ENCODE measurements around the gene SMAD4.

- TF ChIP-seq, protein P1, sequence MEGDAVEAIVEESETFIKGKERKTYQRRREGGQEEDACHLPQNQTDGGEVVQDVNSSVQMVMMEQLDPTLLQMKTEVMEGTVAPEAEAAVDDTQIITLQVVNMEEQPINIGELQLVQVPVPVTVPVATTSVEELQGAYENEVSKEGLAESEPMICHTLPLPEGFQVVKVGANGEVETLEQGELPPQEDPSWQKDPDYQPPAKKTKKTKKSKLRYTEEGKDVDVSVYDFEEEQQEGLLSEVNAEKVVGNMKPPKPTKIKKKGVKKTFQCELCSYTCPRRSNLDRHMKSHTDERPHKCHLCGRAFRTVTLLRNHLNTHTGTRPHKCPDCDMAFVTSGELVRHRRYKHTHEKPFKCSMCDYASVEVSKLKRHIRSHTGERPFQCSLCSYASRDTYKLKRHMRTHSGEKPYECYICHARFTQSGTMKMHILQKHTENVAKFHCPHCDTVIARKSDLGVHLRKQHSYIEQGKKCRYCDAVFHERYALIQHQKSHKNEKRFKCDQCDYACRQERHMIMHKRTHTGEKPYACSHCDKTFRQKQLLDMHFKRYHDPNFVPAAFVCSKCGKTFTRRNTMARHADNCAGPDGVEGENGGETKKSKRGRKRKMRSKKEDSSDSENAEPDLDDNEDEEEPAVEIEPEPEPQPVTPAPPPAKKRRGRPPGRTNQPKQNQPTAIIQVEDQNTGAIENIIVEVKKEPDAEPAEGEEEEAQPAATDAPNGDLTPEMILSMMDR (IDR thresholded peaks at IDR 0.05; ENCODE audit: borderline replicate concordance, extremely low read depth, low read length, poor library complexity, severe bottlenecking) = no peak
- no peak for TF ChIP-seq EZH2 (IDR thresholded peaks at IDR 0.05; ENCODE audit: borderline replicate concordance, low read depth, low read length, severe bottlenecking)
Observed at GRCh38 chr18:51021226-51021965, 8.6 kb upstream of the SMAD4 start.
